NT2/D1 (cell line): ENCODE measurements around the gene GLO1.

Experiments
- SUZ12 ChIP-seq: IDR thresholded peaks from 2 replicates; pipeline ENCODE4 v1.6.1; 2011; ENCODE audit not compliant: insufficient read length, insufficient read depth; ENCODE audit errors: extremely low read depth
- YY1 ChIP-seq: IDR thresholded peaks from 2 replicates; pipeline ENCODE4 v1.6.1; 2011; ENCODE audit not compliant: insufficient read length, insufficient read depth
- ZNF274 ChIP-seq: IDR thresholded peaks from 2 replicates; pipeline ENCODE4 v1.6.1; 2011; ENCODE audit warnings: mild to moderate bottlenecking, low read depth, low read length

GRCh38 chr6:38720295-38720694 lies 17.4 kb upstream of the GLO1 start:
- TF ChIP-seq SUZ12 (no peak), YY1 (no peak), ZNF274 (no peak)
